PC-3 (cell line): ENCODE measurements around the gene MIS18BP1.
A peak's percentile ranks its signal among the peaks of the same experiment; 100 is the strongest.

Experiments
- EZH2phosphoT487 ChIP-seq: fragments of 300-600 bp; sonication (generic); IDR thresholded peaks from 2 replicates; pipeline ENCODE4 v1.6.1; 2018; ENCODE audit warnings: mild to moderate bottlenecking, antibody characterized with exemption, low read length, borderline replicate concordance
- TF ChIP-seq, protein P1 (sequence below): fragments of 300-600 bp; sonication (generic); conservative IDR thresholded peaks from 2 replicates; pipeline ENCODE4 v1.5.1; 2017; ENCODE audit warnings: antibody characterized with exemption, low read depth, mild to moderate bottlenecking, low read length

DNA sequence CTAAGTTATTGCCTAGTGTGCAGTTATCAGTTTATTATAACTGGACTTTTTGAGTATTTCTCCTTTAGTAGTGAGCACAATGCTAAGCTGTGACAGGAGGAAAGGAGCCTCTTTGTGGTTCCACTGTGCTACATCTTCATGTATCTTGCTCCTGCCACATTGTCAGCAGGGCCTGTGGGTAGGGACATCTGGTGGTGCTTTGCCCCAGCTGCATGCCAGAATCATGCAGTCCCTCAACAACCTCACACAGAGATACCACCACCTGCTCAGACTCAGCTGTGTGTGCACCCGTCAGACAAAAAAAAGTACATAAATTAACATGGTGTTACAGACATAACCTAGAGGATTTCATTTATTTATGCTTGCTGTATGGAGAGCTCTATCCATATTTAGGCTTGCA is 51.1 kb downstream of the MIS18BP1 start:
- TF ChIP-seq, protein P1, sequence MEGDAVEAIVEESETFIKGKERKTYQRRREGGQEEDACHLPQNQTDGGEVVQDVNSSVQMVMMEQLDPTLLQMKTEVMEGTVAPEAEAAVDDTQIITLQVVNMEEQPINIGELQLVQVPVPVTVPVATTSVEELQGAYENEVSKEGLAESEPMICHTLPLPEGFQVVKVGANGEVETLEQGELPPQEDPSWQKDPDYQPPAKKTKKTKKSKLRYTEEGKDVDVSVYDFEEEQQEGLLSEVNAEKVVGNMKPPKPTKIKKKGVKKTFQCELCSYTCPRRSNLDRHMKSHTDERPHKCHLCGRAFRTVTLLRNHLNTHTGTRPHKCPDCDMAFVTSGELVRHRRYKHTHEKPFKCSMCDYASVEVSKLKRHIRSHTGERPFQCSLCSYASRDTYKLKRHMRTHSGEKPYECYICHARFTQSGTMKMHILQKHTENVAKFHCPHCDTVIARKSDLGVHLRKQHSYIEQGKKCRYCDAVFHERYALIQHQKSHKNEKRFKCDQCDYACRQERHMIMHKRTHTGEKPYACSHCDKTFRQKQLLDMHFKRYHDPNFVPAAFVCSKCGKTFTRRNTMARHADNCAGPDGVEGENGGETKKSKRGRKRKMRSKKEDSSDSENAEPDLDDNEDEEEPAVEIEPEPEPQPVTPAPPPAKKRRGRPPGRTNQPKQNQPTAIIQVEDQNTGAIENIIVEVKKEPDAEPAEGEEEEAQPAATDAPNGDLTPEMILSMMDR: peak; percentile 37; the same call in 1 of the 2 replicates
- TF ChIP-seq EZH2phosphoT487: no peak
